Measurements from ENCODE around the gene KRT77. TPM values are rescaled to one million over a fixed set of nuclear protein-coding genes. Genes with fewer than 3 reads are reported as not detected.

KRT77 gene
- not detected in 2 replicates for total RNA-seq

DNA sequence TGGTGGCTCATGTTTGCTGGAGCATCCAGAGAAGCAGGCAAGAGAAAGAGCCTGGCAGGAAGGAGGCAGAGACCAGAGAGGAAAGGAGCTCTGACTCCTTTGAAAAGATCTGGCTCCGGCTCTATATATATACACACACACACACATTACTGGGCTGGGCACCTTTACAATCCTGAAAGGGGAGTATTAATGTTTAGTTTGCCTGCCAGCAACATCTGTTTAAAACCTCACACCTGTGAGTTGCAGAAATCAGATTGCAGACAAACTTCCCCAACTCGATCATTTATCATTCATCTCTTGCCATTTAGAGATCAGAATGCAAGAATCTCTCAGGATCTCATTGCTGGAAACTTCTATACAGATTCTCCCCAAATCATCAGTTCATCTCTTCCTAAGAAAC, at the start of gene KRT77:
Gene KRT77 (minus strand): TSS at position 101 of the 400 bp plus-strand sequence. CDS start 90 bp downstream, at position 11.

DNA sequence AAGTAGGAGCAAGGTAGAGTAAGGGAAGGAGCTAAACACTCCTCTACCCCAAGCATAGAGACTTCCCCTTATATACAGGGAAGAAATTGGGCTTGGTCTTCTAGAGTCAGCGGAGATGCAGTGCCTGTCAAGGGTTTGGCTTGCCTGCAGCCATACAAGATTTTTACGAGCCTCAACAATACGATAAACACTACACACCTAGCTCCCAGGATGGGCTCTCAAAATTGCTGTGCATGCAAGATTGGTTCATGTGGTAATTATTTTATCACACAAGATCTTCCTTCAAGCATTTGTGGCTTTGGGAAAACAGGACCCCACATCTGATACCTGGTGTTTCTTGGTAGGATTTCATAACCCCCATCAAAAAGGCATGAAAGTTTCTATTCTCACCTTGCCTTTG, 23.0 kb downstream of the KRT77 start, which contains the start of gene KRT1:
Gene KRT1 (minus strand): TSS at position 45 of the 400 bp plus-strand sequence. CDS start 59 bp downstream, outside the sequence.

DNA sequence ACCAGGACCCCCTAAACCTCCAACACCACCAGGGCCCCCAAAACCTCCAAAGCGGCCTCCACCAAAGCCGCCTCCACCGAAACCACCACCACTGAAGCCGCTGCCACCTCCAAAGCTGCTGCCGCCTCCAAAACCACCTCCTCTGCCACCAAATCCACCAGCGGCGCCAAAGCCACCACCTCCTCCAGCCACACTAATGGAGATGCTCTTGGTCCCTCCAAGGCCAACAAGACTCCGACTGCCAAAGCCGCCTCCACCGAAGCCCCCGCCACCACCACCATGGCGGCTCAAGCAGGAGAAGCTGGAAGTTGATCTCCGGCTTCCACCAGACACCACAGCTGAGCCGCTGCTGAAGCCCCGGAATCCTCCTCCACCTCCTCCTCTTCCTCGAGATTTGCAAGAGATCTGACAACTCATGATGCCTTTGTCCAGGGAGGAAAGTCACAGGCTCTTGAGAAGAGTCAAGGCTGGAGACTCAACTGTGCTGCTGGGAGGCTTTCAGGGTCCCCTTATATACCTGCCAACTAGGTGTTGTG, 51.5 kb downstream of the KRT77 start, which contains the start of gene KRT2:
Gene KRT2 (minus strand): TSS at position 486 of the 536 bp plus-strand sequence. CDS start 69 bp downstream, at position 417.

Other genes with a start within 250 kb of the KRT77 start
- not detected in 2 replicates for gene KRT6C, start 229.7 kb downstream of the KRT77 start, total RNA-seq
- not detected in 2 replicates for gene KRT6A, start 210.3 kb downstream of the KRT77 start, total RNA-seq
- gene KRT5, start 183.1 kb downstream of the KRT77 start, total RNA-seq, result not detected in 2 replicates
- gene KRT71, start 150.4 kb downstream of the KRT77 start, total RNA-seq, result not detected in 2 replicates
- gene KRT74, start 129.7 kb downstream of the KRT77 start, total RNA-seq, result not detected in 2 replicates
- not detected in 2 replicates for gene KRT72, start 102.1 kb downstream of the KRT77 start, total RNA-seq
- not detected in 2 replicates for gene KRT73, start 85.0 kb downstream of the KRT77 start, total RNA-seq
- not detected in 2 replicates for gene KRT2, start 51.3 kb downstream of the KRT77 start, total RNA-seq
- not detected in 2 replicates for gene KRT1, start 23.1 kb downstream of the KRT77 start, total RNA-seq
- gene KRT76, start 73.8 kb upstream of the KRT77 start, total RNA-seq, result not detected in 2 replicates
- not detected in 2 replicates for gene KRT3, start 92.6 kb upstream of the KRT77 start, total RNA-seq
- gene KRT4, start 110.6 kb upstream of the KRT77 start, total RNA-seq, result not detected in 2 replicates
- gene KRT79, start 130.8 kb upstream of the KRT77 start, total RNA-seq, result 0.16 TPM in 1 of 2 replicates, not detected in the other
- gene KRT78, start 145.5 kb upstream of the KRT77 start, total RNA-seq, result not detected in 2 replicates
- 785 and 1,054 TPM in 2 replicates for gene KRT8, start 201.6 kb upstream of the KRT77 start, total RNA-seq
- gene KRT18, start 245.6 kb upstream of the KRT77 start, total RNA-seq, result 833 and 942 TPM in 2 replicates

Measured in mesangial cell (primary cell).